Femur (tissue), 1 donor: ENCODE results near the gene CADPS.

Experiments used
- DNase-seq: peaks from one replicate; pipeline ENCODE4 v3.0.0-alpha.2; 2017

The CADPS gene

DNA sequence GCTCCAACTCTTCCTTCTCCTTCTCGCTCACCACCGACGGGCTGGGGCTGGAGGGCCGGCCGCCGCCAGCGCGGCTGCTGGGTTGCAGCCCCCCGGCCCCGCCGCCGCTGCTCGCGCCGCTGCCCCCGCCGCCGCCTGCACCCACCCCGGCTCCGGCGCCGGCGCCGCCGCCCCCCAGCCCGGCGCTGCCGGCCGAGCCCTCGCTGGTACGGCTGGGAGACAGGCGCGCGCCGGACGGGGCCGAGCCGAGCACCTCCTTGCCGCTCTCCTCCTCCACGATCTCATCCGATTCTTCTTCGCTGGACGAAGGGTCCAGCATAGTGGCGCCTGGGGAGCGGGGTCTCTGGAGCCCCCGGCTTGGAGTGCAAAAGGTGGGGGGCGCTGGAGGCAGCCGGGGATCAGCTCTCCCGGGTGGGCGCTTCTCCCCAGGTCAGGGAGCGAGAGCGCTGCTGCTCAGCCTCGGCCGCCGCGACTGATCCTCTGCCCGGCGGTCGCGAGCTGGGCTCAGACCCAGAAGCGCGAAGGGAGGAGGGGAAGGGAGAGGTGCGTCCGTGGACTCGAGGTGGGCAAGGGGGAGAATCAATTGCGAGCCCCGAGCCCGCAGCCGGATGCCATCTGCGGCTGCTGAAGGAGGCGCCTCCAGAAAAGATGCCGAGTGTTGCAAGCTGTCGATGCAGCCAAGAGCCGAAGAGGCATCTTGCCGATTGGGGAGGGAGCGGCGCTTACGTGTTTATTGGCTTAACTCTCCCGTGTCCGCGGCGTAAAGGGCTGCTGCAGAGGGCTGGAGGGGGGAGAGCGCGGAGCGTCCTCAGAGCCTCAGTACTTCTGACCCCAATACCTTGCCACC lies at the start of gene CADPS:
CADPS (minus strand) TSS at position 706 of the 847 bp plus-strand sequence; CDS start at position 319, 387 bp downstream.
- peak; percentile 22 for DNase-seq

GRCh38 chr3:62923066-62923465 lies 47.9 kb upstream of the CADPS start:
- no peak for DNase-seq

GRCh38 chr3:62922326-62922725 lies 47.1 kb upstream of the CADPS start:
- DNase-seq: no peak

- no peak for DNase-seq
Measured at GRCh38 chr3:62920466-62920784, 45.2 kb upstream of the CADPS start.

DNA sequence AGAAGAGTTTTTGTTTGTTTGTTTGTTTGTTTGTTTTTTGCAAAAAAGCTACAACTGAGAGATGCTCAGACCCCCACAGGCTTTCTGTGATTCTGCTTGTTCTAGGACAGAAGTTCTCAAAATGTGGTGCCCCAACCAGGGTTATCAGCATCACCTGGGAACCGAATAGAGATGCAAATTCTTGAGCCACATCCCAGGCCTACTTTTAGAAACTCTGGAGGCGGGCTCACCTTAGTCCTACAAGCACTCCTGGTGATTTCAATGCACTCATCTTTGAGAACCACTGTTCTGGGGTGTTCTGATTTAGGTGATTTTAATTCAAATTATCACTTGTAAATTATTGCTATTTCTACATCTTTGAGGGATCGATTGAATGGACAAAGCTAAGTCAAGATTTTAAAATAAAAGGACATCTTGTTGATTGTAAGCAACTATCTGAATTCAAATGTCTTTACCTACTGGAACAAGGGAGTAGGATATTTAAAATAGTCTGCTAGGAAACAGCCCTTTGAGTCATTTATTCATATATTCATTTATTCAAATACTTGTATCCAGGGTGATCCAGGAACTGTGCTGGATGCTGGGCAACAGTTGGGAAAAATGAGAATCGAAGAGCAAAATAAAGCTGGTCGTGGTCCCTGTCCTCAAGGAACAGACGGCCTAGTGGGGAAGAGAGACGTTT lies 44.7 kb upstream of the CADPS start:
- no peak for DNase-seq

- no peak for DNase-seq
Measured at GRCh38 chr3:62918777-62919176, 43.6 kb upstream of the CADPS start.

DNA sequence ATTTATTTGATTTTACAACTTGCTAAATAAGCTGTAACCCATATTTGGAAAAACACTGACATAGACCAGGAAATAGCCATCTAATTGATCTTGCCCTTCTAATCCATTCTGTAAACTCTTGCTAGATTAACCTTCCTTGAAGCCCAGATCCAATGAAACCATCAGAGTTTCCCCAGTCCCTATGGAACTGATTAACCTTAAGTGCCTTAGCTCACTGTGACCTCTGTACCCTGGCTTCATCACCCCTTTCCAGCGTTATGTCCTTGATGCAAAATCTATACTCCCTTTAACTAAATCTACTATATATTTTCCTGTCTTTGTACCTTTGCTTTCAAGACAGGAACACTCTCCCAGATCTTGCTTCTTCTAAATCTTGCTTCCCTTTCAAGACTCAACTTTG lies 42.9 kb upstream of the CADPS start:
- no peak for DNase-seq

DNA sequence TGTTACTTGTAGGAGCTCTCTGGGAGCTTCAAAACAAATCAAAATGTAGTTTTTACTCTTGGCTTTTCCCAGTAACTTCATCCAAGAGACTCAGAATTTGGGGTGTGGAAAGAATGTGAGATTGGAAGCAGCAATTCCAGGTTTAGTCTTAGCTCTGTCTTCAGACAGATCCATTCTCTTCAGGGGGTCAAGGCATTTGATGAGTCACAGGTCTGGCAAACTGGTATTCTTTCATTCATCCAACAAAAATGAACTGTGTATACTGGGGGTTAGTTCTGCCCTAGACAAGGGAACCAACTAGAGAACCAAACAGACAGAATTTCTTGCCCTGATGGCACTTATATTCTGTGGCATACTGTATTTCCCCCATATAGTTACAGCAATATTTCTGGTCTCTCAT lies 36.3 kb upstream of the CADPS start:
- no peak for DNase-seq

GRCh38 chr3:62905331-62905730 lies 30.1 kb upstream of the CADPS start:
- DNase-seq: no peak

DNA sequence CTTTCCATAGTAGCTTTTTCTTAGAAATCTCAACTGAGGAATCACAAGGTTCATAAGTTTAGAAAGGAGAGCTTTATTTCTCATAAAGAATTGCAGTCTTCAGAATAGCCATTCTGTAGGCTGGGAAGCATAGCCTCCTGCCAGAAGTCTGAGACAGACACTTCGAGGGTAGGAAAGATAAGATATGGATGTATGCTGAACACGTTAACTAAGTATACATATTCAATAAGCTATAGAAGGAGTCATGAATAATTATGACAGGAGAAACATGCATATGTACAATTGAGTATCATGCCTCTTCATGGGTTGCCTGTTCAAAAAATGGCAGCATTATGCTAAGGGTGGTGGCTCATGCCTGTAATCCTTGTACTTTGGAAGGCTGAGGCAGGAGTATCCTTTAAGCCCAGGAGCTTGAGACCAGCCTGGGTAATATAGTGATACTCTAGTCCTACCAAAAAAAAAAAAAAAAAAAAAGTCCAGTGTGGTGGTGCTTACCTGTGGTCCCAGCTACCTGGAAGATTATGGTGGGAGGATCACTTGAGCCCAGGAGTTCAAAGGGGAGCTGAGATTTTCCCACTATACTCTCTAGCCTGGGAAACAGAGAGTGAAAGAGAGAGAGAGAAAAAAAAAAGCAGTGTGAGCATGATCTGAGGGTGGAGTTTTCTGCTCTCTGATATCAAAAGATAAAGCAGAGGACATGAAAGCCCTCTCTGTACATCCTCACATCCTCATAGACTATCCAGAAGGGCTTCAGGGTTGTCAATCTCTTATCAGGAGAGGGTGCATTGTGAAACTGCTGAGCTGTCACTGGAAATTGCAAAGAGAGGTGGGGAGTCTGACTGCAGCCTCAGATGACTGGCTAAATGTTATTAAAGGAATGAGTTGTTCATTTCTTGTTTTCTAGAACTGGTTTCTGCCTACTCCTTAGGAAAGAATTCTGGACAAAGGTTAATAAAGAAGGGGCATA lies 23.6 kb upstream of the CADPS start:
- DNase-seq: no peak

DNA sequence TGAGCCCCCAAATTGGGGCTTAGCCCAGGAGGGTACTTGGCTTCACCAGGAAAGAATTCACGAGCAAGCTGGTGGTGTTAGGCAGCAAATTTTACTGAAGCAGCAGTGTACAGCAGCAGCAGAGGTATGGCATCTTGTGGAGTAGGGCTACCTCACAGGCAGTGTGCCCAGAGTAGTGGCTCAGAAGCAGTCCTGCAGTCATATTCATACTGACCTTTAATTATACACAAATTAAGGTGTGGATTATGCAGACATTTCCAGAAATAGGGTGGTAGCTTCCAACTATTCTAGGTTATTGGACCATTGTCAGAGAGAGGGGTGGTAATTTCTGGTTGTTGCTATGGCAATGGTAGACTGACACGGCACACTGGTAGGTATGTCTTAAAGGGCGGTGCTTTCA lies 20.7 kb upstream of the CADPS start:
- no peak for DNase-seq

DNA sequence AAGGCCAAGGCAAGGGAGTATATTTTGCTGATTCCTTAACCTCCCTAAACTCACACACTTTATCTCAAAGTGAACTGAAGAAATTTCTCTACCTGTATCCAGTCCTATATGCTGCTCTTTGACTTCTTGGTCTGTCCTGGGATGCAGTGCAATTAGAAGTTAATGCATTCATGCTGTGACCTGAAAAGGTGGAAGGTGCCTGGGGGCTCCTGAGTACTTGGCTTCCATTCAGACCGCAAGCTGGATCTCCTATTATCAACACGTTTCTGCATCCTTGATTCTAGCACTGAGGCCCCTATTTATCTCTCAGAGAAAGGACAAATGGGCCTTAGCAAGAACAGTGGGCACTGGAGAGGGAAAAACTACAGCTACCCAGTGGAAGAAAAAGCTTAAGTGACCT lies 17.7 kb upstream of the CADPS start:
- DNase-seq: no peak

DNA sequence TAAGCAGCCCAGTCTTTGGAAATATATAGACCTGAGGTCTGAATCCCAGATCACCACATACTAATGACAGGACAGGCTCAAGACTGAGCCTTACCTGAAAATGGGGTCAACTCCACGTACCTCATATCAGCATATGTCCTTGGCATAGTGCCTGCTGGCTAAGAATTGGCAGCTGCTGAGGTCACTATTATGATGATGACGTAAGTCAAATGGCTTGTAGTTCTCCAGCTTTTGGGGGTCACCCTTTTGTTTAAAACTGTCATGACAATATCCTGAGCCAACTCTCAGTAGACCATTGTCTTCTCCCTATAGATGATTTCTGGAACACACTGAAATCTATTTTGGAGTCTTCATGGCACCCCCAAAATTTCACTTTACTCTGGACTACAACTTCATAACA lies 16.8 kb upstream of the CADPS start:
- DNase-seq: no peak

DNA sequence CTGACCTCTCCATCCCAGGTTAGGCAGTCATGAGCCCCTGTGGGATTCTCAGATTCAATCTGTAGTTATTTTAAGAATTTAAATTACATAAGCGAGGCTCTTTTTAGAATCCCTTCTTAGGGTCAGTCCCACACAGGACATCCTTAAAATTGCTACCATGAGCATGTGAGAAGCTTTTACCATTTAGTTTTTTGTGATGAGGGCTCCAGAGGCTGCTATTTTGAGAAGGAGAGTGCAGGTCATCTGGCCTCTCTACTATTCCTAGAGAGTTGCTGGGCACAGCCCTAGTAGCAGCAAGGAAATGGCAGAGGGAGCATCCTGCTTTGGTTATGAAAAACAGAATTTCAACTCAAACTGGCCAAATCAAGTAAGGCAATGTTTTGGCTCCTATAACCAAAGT lies 13.6 kb upstream of the CADPS start:
- no peak for DNase-seq

GRCh38 chr3:62888180-62888579 lies 13.0 kb upstream of the CADPS start:
- DNase-seq: no peak

DNA sequence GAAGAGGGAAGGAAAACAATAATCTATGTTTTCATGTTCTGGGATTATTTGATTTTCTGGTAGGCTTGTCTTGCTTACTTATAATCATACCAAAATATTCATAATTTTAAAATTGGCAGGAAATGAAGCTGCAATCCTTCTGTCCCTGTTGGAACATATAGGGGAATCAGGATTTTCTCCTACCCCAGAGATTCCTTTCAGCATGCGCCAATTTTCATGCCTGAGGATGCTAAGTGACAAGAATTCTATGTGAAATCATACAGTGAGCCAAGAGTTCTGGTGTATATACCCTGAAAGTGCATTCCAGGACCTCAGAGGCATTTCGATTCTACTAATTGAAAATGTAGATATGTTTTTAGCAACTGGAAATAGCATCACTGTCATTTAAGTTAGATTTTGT lies 9.9 kb upstream of the CADPS start:
- DNase-seq: no peak

GRCh38 chr3:62884096-62884870 lies 9.1 kb upstream of the CADPS start:
- no peak for DNase-seq

DNA sequence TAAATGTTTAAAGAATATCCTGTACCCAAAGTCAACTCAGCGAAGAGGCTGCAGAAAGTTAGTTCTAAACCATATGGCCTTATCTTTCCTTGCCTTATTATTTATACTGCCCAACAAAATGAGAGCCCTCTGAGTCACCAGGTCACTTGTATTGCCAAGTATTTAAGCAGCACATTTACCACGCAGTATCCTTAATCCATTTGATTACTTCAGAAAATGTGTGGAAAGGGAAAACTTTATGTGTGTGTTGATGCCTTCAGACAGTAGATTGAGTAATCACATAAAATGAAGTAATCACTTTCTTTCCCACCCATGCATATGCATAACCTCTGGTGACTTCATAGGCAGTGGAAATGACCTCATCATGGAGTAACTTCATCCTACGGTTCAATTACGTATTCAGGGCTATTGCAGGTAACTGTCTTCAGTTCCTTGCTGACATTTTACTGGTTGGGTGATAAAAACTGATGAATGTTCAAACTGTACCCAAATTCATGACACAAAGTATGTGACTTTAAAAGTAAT lies 7.5 kb upstream of the CADPS start:
- no peak for DNase-seq

- peak; percentile 29 for DNase-seq
Measured at GRCh38 chr3:62876064-62876463, 848 bp upstream of the CADPS start.

GRCh38 chr3:62875558-62876002 lies 364 bp upstream of the CADPS start:
- DNase-seq: no peak

DNA sequence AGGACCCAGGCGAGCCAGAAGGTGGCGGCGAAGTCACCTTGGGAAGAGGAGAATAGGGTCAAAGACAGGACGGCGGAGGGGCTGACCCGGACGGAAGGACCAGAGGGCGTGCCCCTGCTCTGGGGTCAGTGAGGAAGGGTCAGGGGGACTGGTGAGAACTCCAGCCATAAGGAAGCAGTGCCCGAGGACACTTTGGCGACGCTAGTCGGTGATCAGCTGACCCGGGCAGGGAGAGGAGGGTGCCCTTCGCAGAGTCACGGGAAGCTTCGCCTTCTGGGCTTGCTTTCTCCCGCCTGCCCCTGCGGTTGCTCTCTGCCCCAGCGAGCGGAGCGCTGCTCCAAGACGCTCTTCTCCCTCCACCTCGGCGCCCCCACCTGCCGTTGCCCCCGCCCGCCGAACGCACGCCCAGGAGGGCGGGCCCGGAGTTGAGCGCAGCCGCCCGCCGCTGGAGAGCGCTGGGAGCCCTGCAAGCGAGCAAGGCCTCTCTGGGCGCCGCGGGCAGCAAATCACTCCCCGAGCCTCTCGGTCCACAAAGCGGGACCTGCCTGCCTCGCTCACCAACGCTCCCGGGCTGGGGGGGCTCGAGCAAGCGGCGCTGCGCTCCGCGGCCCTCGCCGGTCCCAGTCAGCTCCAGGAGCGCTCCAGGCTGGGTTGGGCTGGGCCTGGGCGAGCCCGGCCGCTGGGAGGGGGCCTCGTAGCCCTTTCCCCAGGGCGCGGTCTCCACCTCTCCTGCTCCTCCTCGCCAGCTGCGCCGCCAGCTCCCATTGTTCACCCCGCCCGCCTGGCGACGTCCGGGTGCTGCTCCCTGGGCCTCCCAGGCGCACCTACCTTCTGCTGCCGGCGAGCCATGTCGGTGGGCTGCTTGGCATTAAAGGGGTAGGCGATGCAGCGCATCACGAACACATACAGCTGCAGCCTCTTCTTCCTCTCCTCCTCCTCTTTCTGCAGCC lies 1.2 kb downstream of the CADPS start:
- DNase-seq: peak; percentile 23
